Measurements from ENCODE around the gene CCDC85B. TPM values are rescaled to one million over a fixed set of nuclear protein-coding genes. Genes with fewer than 3 reads are reported as not detected.
A peak's percentile ranks its signal among the peaks of the same experiment; 100 is the strongest.

The CCDC85B gene
- total RNA-seq, 2 donors from 2014 or later: 115 to 172 TPM

- TF ChIP-seq CTCF (IDR thresholded peaks at IDR 0.05): no peak
- peak; percentile 67 for DNase-seq (ENCODE audit: low spot score)
- Histone ChIP-seq H3K27ac (peak overlapping the region; percentile 96), H3K27me3 (no peaks in the 10 kb centered on the region), H3K9me3 (no peaks in the 10 kb centered on the region), H3K4me3 (peak overlapping the region; percentile 64 to 98), H3K36me3 (peaks cover 47% of the 10 kb centered on the region), H3K4me1 (peaks cover 0 to 67% of the 10 kb centered on the region in 2 donors)
These were observed 30.6 kb upstream of the CCDC85B start for GRCh38 chr11:65859812-65860277.

GRCh38 chr11:65860278-65861164 lies 30.0 kb upstream of the CCDC85B start, which contains the start of gene MUS81:
TSS of gene MUS81 (plus strand) at chr11:65860433. CDS start at chr11:65860754, 321 bp downstream.
- peak within 1 kb of the TSS; percentile 96 for H3K27ac ChIP-seq
- DNase-seq (ENCODE audit: low spot score): peak; percentile 98
- H3K9me3 ChIP-seq: no peaks in the 10 kb centered on the region
- H3K27me3 ChIP-seq: no peaks in the 10 kb centered on the region
- peaks cover 0 to 61% of the 10 kb centered on the region in 2 donors for H3K4me1 ChIP-seq
- peaks cover 47% of the 10 kb centered on the region for H3K36me3 ChIP-seq
- peak within 1 kb of the TSS; percentile 98 to 100 for H3K4me3 ChIP-seq
- TF ChIP-seq CTCF (IDR thresholded peaks at IDR 0.05): peak; percentile 69 to 86

- Histone ChIP-seq H3K27ac (peak overlapping the region; percentile 96), H3K27me3 (no peaks in the 10 kb centered on the region), H3K9me3 (no peaks in the 10 kb centered on the region), H3K4me3 (peak overlapping the region; percentile 64 to 98), H3K4me1 (peaks cover 0 to 55% of the 10 kb centered on the region in 2 donors), H3K36me3 (peaks cover 47% of the 10 kb centered on the region)
- no peak for DNase-seq (ENCODE audit: low spot score)
- TF ChIP-seq CTCF (IDR thresholded peaks at IDR 0.05): no peak
These were observed 29.3 kb upstream of the CCDC85B start for GRCh38 chr11:65861165-65861505.

GRCh38 chr11:65861533-65862183 lies 28.8 kb upstream of the CCDC85B start:
- H3K4me1 ChIP-seq: peaks cover 0 to 50% of the 10 kb centered on the region in 2 donors
- H3K9me3 ChIP-seq: no peaks in the 10 kb centered on the region
- no peaks in the 10 kb centered on the region for H3K27me3 ChIP-seq
- peaks cover 52% of the 10 kb centered on the region for H3K36me3 ChIP-seq
- peak overlapping the region; percentile 64 to 98 for H3K4me3 ChIP-seq
- TF ChIP-seq CTCF (IDR thresholded peaks at IDR 0.05): no peak
- peak overlapping the region; percentile 96 for H3K27ac ChIP-seq
- no peak for DNase-seq (ENCODE audit: low spot score)

GRCh38 chr11:65862191-65862735 lies 28.2 kb upstream of the CCDC85B start:
- no peak for TF ChIP-seq CTCF (IDR thresholded peaks at IDR 0.05)
- Histone ChIP-seq H3K27me3 (no peaks in the 10 kb centered on the region), H3K4me1 (peaks cover 0 to 47% of the 10 kb centered on the region in 2 donors), H3K4me3 (no peak overlapping the region), H3K9me3 (no peaks in the 10 kb centered on the region), H3K36me3 (peaks cover 58% of the 10 kb centered on the region), H3K27ac (no peak overlapping the region)
- no peak for DNase-seq (ENCODE audit: low spot score)
